GM19328 (cell line): ENCODE measurements around the gene SLC38A1.
"Not testable (repeated sequence)": the region's sequence is repeated elsewhere in the genome, so short reads cannot be mapped to it uniquely, and the experiment has no call there.

Experiments
- ATAC-seq: cut with Tn5 transposase; IDR thresholded peaks from one replicate; pipeline ENCODE4 v1.9.1; 2021; ENCODE audit warnings: mild to moderate bottlenecking, moderate library complexity; ENCODE audit not compliant: unreplicated experiment

The SLC38A1 gene

DNA sequence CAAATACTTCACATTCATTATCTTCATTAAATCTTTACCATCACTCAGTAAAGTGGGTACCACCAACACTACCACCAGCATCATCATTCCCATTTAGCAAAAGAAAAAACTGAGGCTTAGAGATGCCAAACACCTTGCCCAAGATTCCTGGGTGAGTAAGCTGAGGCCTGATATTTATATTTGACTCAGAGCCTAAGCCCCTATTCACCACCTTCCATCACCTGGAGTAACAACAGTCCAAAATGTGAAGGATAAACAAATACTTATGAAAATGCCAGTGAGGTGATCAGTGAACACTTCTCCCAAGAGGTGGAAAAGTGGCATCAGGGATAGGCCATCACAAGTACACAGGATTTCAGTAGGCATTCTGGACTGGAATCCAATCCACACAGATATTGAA is 3.7 kb downstream of the SLC38A1 start:
- ATAC-seq, result no peak

DNA sequence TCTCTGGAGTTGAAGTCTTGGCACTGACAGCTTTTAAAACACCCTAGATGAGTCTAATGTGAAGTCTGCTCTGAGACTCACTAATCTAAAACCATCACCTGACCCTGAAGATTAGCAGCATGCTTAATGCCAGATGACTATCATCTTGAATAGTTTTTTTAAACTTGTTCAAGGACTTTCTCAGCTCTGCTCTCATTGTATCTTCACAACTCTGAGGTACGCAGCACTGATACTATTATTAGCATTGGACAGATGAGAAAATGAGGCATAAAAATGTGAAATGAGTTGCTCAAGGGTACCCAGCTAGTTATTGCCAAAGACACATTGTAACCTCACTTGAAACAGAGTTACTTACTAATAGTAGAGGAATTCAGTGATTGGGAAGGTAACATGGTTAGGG is 4.8 kb downstream of the SLC38A1 start:
- ATAC-seq, result no peak

DNA sequence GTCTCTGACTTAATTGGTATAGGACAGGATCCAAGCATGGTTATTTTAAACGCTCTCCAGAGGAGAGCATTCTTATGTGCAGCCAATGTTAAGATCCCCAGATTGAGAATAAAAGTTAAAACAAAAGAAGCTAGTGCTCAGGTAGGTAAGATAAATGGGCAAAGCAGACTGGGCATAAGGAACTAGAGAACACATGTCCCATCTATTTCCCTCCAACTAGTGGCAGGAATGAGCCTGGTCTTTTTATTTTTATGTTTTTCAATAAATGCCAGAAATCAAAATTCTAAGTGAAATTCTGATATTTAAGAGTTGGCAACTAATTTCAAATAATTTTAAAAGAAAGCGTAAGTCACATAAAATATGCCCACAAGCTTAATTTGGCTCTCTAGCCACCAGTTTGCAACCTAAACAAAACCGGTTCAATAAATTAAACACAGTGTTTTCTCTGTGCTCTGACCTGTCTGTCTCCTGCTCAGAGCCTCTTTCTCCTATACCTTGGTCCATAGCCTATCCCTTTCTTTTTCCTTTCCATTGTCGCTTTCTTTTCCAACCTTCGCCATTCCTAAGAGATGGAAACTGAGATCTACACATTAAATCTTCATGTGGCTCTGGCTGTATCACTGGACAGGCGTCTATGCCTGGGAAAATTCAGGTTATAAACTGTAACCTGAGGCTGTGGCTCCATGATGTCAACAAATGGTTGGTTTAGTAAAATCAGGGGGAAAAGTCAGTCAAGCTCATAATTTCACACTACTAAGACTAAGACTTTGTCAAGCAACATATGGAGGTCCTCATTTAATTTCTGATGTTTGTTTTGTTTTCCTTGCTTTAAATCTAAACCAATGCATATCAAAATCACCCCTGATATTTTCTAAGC is 5.5 kb downstream of the SLC38A1 start:
- ATAC-seq, result no peak

GRCh38 chr12:46261646-46262045 is 7.2 kb downstream of the SLC38A1 start:
- no peak for ATAC-seq

DNA sequence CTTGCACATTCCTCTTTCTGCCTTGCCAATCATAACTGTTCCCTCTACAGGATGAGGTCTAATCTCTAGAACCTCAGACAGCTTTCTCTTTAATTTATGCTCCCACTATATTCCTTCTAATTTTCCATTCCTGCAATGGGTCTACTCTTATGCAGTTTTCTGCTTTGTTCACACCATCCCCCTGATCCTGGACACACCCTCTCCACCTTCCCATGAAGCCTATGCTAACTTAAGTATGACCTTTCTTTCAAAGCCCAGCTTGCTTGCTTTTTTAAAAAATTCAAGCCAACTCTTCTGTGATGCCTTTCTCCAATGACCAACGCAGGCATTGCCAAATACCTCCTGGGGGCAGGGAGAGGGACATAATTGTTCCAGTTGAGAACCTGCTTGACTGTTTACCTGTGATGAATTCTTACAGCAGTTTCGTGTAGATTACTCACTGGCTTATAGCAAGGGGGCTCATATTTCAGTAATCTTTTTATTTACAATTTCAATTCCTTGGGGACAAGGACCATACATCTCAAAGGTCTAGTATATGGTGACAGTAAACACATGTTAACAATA is 7.8 kb downstream of the SLC38A1 start:
- ATAC-seq, result no peak

DNA sequence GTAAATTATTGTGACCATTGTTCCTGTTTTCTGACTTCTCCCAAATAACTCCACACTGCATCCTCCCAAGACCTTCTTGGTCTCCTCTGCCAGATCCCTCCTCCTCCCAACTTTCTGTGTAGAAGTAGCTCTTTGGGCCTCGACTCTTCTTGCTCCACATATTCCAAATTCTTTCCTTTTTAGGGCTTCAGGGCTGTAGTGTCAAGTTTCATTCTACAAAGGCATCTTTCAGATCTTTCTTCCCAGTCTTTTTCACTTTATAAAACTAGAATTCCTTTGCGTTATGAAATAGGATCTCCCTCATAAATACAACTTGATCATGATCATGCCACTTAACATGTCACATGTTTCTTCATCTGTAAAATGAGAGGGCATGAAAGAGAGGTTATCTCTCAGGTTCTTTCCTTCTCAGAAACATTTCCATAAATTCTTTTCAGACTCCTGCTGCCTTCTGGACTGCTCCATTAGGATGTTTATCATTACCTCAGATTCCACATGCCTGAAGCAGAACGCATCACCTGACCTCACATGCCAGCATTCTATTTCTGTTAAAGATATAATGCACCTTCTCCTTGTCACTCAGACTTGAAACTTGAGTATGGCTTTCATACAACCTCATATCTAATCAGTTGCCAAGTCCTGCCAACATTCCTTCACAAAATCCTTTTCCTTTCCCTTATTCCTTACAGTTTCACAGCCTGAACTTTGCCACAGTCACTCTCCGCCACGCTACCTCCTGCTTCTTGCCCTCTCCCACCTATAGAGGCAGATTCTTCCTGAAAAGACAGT is 8.5 kb downstream of the SLC38A1 start:
- no peak for ATAC-seq

DNA sequence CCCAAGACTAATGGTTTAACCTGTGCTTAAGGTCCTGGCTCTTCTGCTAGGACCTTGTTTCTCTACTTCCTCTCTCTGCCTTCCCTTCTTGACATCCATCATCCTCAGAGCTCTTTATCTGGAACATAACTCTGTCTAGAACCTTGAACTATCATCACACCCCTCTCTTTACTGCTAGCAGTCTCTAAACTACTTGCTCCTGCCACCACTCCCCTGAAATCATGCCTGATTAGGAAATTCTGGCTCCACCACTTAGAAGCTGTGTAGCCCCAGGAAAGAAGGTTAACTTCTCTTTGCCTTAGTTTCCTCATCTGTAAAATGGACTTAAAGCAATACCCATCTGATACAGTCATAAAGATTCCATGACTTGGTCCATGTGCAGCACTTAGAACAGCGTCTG is 9.1 kb downstream of the SLC38A1 start:
- ATAC-seq, result no peak

GRCh38 chr12:46259071-46259470 is 9.8 kb downstream of the SLC38A1 start:
- ATAC-seq, result no peak

DNA sequence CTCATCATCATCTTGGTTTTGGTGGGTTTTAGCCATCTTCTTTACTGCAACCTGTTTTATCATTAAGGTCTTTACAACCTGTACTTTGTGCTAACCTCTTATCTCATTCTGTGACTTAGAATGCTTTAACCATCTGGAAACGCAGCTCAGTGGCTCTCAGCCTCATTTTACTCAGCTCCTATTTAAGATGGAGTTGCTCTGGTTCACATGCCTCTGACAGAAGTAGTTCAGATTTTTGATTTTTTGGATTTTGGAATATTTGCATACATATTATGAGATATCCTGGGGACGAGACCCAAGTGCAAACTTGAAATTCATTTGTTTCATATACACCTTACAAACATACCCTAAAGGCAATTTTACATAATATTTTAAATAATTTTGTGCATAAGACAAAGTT is 10.7 kb downstream of the SLC38A1 start:
- no peak for ATAC-seq

DNA sequence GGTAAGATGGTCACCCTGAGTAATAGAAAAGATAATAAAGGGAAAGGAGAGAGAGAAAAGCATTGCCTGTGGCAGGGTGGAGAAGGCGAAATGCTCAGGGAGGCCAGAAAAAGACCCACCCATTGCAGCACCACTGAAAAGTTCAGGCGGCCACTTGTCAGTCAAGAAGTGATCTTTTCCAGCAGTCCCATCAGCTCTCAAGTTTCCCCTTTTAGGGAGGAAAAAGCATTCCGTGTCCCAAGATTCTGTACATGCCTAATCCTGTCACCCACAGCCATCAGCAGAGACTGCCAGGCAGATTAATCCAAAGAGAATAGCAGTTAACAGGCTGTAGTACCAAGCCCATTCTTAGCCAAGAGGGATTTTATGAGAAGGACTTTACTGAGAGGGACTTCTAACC is 11.9 kb downstream of the SLC38A1 start:
- no peak for ATAC-seq

DNA sequence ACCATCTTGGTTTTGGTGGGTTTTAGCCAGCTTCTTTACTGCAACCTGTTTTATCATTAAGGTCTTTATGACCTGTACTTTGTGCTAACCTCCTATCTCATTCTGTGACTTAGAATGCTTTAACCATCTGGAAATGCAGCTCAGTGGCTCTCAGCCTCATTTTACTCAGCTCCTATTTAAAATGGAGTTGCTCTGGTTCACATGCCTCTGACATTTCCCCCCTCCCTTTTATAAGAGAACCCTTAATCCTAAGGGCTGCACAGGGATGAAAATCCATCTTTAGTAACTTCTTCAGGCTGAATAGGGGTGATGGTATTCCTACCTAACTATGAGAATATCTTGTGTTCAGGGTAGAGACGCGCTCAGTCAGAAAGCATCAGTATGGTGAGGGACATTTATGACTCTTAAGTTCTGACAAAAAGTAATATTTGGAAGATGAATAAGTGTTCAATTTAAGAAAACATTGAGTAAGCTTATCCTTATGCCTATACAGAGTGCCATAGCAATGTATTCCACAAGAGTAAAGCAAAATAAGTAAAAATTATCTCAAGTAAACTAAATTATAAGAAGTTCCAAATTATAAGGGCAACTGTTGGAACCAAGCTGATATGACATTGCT is 15.2 kb downstream of the SLC38A1 start:
- ATAC-seq, result no peak

DNA sequence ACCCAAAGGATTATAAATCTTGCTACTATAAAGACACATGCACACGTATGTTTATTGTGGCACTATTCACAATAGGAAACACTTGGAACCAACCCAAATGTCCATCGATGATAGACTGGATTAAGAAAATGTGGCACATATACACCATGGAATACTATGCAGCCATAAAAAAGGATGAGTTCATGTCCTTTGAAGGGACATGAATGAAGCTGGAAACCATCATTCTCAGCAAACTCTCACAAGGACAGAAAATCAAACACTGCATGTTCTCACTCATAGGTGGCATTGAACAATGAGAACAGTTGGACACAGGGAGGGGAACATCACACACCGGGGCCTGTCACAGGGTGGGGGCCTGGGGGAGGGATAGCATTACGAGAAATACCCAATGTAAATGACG is 16.8 kb downstream of the SLC38A1 start:
- not testable (repeated sequence) for ATAC-seq

- not testable (repeated sequence) for ATAC-seq
These were observed 18.9 kb downstream of the SLC38A1 start for GRCh38 chr12:46249960-46250359.

- ATAC-seq, result no peak
These were observed 22.7 kb downstream of the SLC38A1 start for GRCh38 chr12:46246021-46246700.

DNA sequence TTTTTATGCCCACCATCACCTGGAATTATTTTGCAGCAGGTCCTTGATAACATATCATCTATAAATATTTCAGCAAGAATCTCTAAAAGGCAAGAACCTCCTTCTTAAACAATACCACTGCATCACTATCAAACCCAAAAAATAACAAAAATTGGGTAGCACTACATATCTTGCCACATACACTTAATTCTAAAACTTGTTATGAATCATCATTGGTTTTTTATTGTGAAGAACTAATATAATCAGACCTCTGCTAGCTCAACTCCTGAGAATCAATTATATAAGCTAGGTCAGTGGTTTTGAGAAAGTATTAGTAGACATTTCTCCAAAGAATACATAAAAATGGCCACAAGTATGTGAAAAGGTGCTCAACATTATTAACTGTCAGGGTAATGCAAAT is 23.8 kb downstream of the SLC38A1 start:
- no peak for ATAC-seq

GRCh38 chr12:46244273-46244915 is 24.4 kb downstream of the SLC38A1 start:
- ATAC-seq, result no peak

DNA sequence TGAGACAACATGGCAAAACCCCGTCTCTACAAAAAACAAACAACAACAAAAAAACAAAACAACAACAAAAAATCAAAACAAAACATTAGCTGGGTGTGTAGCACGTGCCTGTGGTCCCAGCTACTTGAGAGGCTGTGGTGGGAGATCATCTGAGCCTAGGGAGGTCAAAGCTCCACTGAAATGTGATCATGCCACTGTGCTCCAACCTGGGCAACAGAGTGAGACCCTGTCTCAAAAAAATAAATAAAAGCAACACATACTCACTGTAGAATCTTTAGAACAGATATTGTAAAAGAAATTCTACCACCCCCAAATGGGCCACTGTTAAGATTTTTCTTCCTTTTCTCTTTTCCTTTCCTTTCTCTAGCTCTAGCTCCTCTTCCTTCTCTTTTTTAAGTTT is 26.3 kb downstream of the SLC38A1 start:
- no peak for ATAC-seq

DNA sequence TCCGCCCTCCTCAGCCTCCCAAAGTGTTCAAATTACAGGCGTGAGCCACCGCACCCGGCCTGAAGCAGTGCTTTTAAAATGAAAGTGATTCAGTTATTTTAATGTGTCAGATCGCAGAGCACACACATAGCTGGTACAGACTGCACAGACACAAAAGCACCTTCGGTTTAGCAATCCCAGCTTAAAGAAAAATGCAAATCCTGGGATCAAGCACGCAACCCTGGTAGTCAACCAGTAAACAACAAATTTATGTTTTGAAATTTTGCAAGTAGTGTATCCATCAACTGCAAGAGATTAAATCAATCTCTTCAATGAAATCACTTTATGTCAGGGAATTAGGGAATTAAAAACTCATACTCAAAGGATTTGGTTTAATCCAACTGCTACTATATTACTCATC is 28.4 kb downstream of the SLC38A1 start:
- no peak for ATAC-seq

- no peak for ATAC-seq
These were observed 30.0 kb downstream of the SLC38A1 start for GRCh38 chr12:46238821-46239220.

GRCh38 chr12:46237371-46238045 is 31.3 kb downstream of the SLC38A1 start:
- ATAC-seq, result no peak
